HepG2 (cell line): ENCODE measurements around the gene TMEM190. TPM values are rescaled to one million over a fixed set of nuclear protein-coding genes. Genes with fewer than 3 reads are reported as not detected.

Experiments used
- REPIN1 ChIP-seq: sonication (generic); formaldehyde crosslinking; IDR thresholded peaks from 2 replicates; pipeline ENCODE4 v1.8.0; 2022; ENCODE audit warnings: missing genetic modification reagents, low read depth, mild to moderate bottlenecking, borderline replicate concordance
- SNAPC4 ChIP-seq: sonication (generic); formaldehyde crosslinking; IDR thresholded peaks from 2 replicates; pipeline ENCODE4 v1.4.0; 2020; ENCODE audit warnings: mild to moderate bottlenecking, missing genetic modification reagents
- SOX13 ChIP-seq, 3 experiments: fragments of 450-650 bp in 1 of 3; sonication (generic) in 1 of 3; formaldehyde crosslinking in 1 of 3; IDR thresholded peaks in 2 of 3; conservative IDR thresholded peaks in 1 of 3; 2 replicates each; pipeline versions ENCODE4 v1.5.0 to v1.6.1; 2016 to 2020; ENCODE audit warnings: antibody characterized with exemption in 1 of 3, mild to moderate bottlenecking in 1 of 3, missing compliant biosample characterization in 1 of 3, missing genetic modification reagents in 1 of 3, moderate library complexity in 1 of 3
- TAF1 ChIP-seq: sonication (generic); formaldehyde crosslinking; IDR thresholded peaks from 2 replicates; pipeline ENCODE4 v1.4.0; 2020; ENCODE audit warnings: missing genetic modification reagents
- ZNF354B ChIP-seq: sonication (generic); formaldehyde crosslinking; IDR thresholded peaks from 2 replicates; pipeline ENCODE4 v1.8.0; 2022; ENCODE audit warnings: mild to moderate bottlenecking, missing genetic modification reagents
- ZNF407 ChIP-seq: sonication (generic); formaldehyde crosslinking; IDR thresholded peaks from one replicate; pipeline ENCODE4 v1.5.1; 2020; ENCODE audit warnings: mild to moderate bottlenecking, missing genetic modification reagents; ENCODE audit errors: not compliant biosample characterization
- ZNF512 ChIP-seq: sonication (generic); formaldehyde crosslinking; IDR thresholded peaks from 2 replicates; pipeline ENCODE4 v1.4.0; 2020; ENCODE audit warnings: mild to moderate bottlenecking, missing genetic modification reagents
- ZNF574 ChIP-seq: sonication (generic); formaldehyde crosslinking; IDR thresholded peaks from 2 replicates; pipeline ENCODE4 v1.4.0; 2020; ENCODE audit warnings: missing genetic modification reagents
- polyA plus RNA-seq, 8 experiments: library from polyadenylated mRNA; depleted of rRNA in 3 of 8; stranded (reverse) in 7 of 8; unstranded in 1 of 8; fragments of >200 nt; fragmentation: Illumina TruSeq in 4 of 8; extraction: Trizol in 4 of 8; gene quantifications; 2 replicates each; pipeline versions ENCODE4 v1.2.1 to v1.2.3, GENCODE V29; 2011 to 2016; ENCODE audit warnings: low read depth in 4 of 8, missing spikeins in 1 of 8, mixed read lengths in 1 of 8; ENCODE audit not compliant: insufficient read depth in 1 of 8
- total RNA-seq, 5 experiments: library from RNA; depleted of rRNA; stranded (reverse); fragments of >200 nt; fragmentation: Illumina TruSeq; extraction: Trizol; gene quantifications; 2 replicates each; pipeline ENCODE4 v1.2.3, GENCODE V29; 2016; ENCODE audit warnings: low read depth in 1 of 5

Gene TMEM190
- total and polyA plus RNA-seq, 2 of the 13 experiments (the other 11 are each of a cell fraction or from before 2014, with no cell fraction given): 0.35 to 0.83 TPM

- TF ChIP-seq ZNF407 (CRISPR knock-in tag) (no peak), ZNF354B (CRISPR knock-in tag) (no peak), SNAPC4 (CRISPR knock-in tag) (no peak), SOX13 (IDR thresholded peaks at IDR 0.05) (no peak), SOX13 (CRISPR knock-in tag; conservative IDR thresholded peaks at IDR 0.05 in 1 of 2, IDR thresholded peaks at IDR 0.05 in 1 of 2) (no peak), ZNF512 (CRISPR knock-in tag) (no peak), REPIN1 (CRISPR knock-in tag) (no peak), TAF1 (CRISPR knock-in tag) (no peak; the same call in 1 of the 2 replicates), ZNF574 (0 out of 2 replicates have a peak, but pooled peaks have one; percentile 14)
Observed at GRCh38 chr19:55339889-55340783, 36.5 kb upstream of the TMEM190 start (continued).
